Measurements from ENCODE around the gene NDUFV3. TPM values are rescaled to one million over a fixed set of nuclear protein-coding genes. Genes with fewer than 3 reads are reported as not detected.
"Not testable (repeated sequence)": the region's sequence is repeated elsewhere in the genome, so short reads cannot be mapped to it uniquely, and the experiment has no call there.

Gene NDUFV3
- total RNA-seq, 2 experiments from 2014 or later: 25.0 to 27.0 TPM

DNA sequence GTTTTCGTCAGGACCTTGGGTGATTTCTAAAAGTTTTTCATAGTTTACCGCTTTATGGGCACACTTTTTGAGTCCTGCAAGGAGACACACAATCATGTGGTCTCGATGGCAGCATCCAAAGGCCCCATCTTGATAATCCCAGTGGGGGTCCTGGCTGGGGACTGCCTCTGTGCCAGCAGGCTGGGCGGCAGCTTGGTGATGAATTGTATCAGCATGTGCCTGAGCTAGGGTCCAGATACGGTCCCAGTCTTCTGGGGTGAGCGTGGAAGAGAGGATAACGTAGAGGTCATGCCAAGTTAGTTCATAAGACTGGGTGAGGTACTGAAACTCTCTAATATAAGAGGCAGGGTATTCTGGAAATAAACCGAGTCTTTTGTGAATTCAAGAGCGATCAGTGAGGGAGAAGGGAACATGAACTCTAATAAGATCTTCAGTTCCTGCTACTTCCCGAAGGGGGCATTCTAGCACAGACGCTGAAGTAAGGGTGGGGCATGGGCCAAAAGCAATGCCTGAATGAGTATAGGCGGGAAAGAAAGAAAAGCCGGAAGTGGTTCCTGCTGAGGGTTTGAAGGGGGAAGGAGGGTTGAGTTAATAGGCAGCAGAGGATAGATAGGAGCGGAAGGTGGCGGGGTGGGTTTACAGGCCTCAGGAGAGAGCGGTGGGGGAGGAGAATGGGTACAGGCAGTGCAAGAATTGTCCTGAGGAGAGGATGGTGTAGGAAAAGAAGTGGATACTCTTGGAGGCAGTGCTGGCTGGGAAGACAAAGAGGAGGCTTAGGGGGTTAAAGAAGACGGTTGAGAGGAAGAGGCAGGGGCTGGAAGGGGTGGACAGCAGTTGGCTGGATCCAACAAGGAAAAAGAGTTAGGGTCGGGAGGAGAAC is 30.7 kb downstream of the NDUFV3 start:
- CTCF ChIA-PET: interaction anchor here (0.7 to 0.9 kb wide), 2 partner anchors 14 to 35 kb away, joined by 3 read pairs; no protein-coding TSS in a partner anchor
- POLR2A ChIA-PET: no interaction called here
- DNase-seq: peak; percentile 87
- no peaks in the 10 kb centered on the region for H3K9me3 Mint-ChIP-seq
- peak overlapping the region; percentile 68 for H3K4me3 Mint-ChIP-seq
- peaks cover 28% of the 10 kb centered on the region for H3K4me1 Mint-ChIP-seq
- H3K36me3 Mint-ChIP-seq (ENCODE audit: low read depth): peaks cover 2% of the 10 kb centered on the region
- peak overlapping the region; percentile 90 for H3K27ac Mint-ChIP-seq
- no peaks in the 10 kb centered on the region for H3K27me3 Mint-ChIP-seq

DNA sequence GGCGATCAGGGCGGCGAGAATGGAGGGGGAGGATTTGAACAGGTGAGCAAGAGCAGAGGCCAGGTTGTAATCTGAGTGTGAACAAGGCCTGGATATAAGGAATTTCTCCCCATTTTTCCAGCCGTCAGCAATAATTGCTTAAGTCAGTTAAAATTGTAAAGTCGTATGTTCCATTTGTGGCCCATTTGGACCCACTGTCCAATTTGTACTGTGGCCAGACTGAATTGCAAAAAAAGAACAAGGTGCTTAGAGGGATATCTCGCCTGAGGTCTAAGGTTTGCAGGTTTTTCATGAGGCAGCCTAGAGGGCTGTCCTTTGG is 31.3 kb downstream of the NDUFV3 start:
- peaks cover 2% of the 10 kb centered on the region for H3K36me3 Mint-ChIP-seq (ENCODE audit: low read depth)
- no peaks in the 10 kb centered on the region for H3K9me3 Mint-ChIP-seq
- POLR2A ChIA-PET: no interaction called here
- no peak for DNase-seq
- no peaks in the 10 kb centered on the region for H3K27me3 Mint-ChIP-seq
- peak overlapping the region; percentile 68 for H3K4me3 Mint-ChIP-seq
- H3K27ac Mint-ChIP-seq: peak overlapping the region; percentile 90
- CTCF ChIA-PET: no interaction called here
- H3K4me1 Mint-ChIP-seq: peaks cover 28% of the 10 kb centered on the region

DNA sequence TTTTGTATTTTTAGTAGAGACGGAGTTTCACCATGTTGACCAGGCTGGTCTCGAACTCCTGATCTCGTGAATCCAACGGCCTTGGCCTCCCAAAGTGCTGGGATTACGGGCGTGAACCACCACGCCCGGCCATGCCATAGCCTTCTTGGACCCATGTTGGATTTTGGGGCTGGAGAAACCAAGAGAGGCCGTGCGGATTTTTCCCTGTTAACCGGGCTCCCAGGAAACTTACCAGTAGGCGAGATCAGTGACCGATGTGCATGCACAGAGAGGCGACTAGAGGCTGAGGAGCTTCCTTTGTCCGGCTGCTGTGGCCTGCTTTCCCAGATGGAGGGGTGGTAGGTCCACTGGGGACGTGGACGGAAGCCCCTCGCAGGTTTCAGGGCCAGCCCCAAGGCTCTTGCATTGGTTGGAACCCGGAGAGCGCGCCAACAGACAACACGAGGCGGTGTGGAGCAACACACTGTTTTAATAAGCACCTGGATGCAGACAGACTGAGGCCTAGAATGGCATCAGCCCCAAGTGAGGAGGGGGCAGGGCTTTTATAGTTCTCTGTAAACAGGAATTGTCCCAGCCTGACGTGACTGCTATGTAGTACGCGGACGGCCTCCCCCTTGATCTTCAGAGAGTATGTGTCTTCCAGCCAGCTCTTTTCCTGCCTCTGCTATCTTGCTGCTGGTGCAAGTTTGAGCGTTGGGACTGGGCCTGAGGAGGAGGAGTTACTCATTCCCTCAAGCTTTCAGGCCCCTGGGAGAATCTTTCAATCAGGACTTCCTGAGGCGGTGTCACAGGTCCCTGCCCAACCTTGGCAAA is 32.2 kb downstream of the NDUFV3 start, which contains the start of gene ERVH48-1:
Gene ERVH48-1, minus strand, starts transcription at position 517 of the 813 bp plus-strand sequence. CDS start 6,624 bp downstream, outside the sequence.
- Mint-ChIP-seq H3K9me3 (no peaks in the 10 kb centered on the region), H3K4me3 (peak within 1 kb of the TSS; percentile 68), H3K4me1 (peaks cover 28% of the 10 kb centered on the region), H3K27me3 (no peaks in the 10 kb centered on the region), H3K36me3 (ENCODE audit: low read depth) (peaks cover 2% of the 10 kb centered on the region), H3K27ac (peak within 1 kb of the TSS; percentile 90)
- ChIA-PET CTCF (no interaction called here), POLR2A (no interaction called here)
- peak; percentile 51 for DNase-seq

DNA sequence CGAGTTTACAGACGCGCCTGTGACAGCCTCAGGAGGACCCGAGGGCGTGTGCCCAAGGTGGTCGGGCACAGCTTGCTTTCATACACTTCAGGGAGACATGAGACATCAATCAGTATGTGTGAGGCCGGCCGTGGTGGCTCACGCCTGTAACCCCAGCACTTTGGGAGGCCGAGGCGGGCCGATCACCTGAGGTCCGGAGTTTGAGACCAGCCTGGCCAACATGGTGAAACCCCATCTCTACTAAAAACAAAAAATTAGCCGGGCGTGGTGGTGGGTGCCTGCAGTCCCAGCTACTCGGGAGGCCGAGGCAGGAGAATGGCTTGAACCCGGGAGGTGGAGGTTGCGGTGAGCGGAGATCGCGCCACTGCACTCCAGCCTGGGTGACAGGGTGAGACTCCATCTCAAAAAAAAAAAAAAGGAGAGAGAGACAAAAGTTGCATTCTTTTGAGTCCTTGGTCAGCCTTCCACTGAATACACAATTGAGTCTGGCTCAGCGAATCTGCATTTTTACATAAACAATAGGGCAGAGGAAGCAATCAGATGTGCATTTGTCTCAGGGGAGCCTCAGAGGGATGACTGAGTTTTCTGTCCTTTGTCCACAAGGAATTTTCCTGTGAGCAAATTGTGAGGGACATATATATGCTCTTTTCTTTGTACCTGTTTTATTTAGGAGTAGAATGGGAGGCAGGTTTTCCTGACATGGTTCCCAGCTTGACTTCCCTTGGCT is 34.5 kb downstream of the NDUFV3 start:
- H3K4me3 Mint-ChIP-seq; POLR2A ChIA-PET; H3K27me3 Mint-ChIP-seq; CTCF ChIA-PET; H3K36me3 Mint-ChIP-seq (ENCODE audit: low read depth); H3K9me3 Mint-ChIP-seq; DNase-seq; H3K27ac Mint-ChIP-seq: not testable (repeated sequence)
- peaks cover 29% of the 10 kb centered on the region for H3K4me1 Mint-ChIP-seq

DNA sequence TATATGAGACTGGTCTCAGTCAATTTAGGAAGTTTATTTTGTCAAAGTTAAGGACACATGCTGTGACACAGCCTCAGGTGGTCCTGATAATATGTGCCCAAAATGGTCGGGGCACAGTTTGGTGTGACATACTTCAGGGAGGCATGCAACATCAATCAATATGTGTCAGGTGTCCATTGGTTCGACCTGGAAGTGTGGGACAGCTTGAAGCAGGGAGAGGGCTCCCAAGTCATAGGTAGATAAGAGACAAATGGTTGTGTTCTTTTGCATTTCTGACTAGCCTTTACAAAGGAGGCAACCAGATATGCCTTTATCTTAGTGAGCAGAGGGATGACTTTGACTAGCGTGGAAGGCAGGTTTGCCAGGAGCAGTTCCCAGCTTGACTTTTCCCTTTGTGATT is 36.9 kb downstream of the NDUFV3 start:
- Mint-ChIP-seq H3K9me3 (no peaks in the 10 kb centered on the region), H3K27ac (no peak overlapping the region), H3K4me3 (no peak overlapping the region), H3K4me1 (peaks cover 13% of the 10 kb centered on the region), H3K36me3 (ENCODE audit: low read depth) (no peaks in the 10 kb centered on the region), H3K27me3 (no peaks in the 10 kb centered on the region)
- ChIA-PET POLR2A (no interaction called here), CTCF (no interaction called here)
- DNase-seq: no peak

DNA sequence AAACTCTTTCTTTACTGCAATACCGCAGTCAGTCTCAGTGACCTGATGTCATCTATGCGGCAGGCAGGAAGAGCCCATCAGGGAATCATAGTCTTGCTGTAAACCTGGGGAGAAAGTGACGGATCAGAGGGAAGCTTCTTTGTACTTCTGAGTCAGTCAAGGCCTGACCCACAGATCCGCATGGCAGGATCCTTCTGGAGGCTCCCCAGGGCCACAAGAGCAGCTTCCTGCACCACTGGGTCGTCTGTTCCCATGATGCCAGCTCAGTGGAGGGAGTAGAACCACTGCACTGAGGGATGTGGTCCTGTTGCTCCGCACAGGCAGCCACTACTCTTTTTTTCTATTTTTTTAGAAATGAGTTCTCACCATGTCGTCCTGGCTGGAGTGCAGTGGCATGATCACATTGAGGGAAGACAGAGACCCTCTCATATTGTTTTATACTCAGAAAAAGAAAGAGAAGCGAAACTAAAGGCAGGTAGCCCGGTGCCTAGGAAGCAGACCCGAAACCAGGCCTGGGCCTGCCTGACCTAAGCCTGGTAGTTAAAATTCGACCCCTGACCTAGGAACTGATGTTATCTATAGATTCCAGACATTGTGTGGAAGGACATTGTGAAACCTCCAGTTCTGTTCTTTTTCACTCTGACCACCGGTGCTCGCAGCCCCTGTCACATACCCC is 38.6 kb downstream of the NDUFV3 start:
- Mint-ChIP-seq H3K27ac (no peak overlapping the region), H3K4me3 (no peak overlapping the region), H3K36me3 (ENCODE audit: low read depth) (no peaks in the 10 kb centered on the region), H3K27me3 (no peaks in the 10 kb centered on the region), H3K4me1 (peaks cover 4% of the 10 kb centered on the region), H3K9me3 (no peaks in the 10 kb centered on the region)
- no peak for DNase-seq
- ChIA-PET CTCF (interaction anchor here (1.3 kb wide), 1 partner anchor 11 kb away, joined by 3 read pairs; no protein-coding TSS in a partner anchor), POLR2A (no interaction called here)

DNA sequence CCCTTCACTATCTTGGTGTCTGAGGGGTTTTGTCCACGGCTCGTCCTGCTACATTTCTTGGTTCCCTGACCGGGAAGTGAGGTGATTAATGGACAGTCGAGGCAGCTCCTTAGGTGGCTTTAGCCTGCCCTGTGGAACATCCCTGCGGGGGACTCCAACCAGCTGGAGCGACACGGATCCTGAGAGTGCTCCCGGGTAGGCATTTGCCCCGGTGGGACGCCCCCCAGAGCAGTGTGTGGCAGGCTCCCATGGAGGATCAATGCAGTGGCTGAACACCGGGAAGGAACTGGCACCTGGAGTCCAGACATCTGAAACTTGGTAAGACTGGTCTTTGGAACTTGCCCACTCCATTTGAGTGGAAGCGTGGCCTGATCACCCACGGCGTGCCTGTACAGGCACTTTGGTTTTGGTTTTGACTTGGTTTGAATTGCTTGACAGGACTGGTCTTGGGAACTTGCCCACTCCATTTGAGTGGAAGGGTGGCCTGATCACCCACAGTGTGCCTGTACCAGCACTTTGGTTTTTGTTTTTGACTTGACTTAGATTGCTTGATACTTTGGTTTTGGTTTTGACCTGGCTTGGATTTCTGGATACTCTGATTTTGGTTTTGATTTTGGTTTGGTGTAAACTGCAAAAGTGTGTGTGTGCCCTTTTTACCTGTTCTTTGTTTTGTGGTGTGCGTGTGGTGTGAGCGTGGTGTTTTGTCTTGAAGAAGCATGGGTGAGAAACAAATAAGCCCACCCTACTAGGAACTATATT is 39.4 kb downstream of the NDUFV3 start:
- H3K36me3 Mint-ChIP-seq (ENCODE audit: low read depth); POLR2A ChIA-PET; H3K4me1 Mint-ChIP-seq; H3K27me3 Mint-ChIP-seq; DNase-seq; H3K4me3 Mint-ChIP-seq; H3K9me3 Mint-ChIP-seq: not testable (repeated sequence)
- CTCF ChIA-PET: interaction anchor here (1.3 kb wide), 1 partner anchor 12 kb away, joined by 3 read pairs; no protein-coding TSS in a partner anchor
- peak overlapping the region; percentile 25 for H3K27ac Mint-ChIP-seq

DNA sequence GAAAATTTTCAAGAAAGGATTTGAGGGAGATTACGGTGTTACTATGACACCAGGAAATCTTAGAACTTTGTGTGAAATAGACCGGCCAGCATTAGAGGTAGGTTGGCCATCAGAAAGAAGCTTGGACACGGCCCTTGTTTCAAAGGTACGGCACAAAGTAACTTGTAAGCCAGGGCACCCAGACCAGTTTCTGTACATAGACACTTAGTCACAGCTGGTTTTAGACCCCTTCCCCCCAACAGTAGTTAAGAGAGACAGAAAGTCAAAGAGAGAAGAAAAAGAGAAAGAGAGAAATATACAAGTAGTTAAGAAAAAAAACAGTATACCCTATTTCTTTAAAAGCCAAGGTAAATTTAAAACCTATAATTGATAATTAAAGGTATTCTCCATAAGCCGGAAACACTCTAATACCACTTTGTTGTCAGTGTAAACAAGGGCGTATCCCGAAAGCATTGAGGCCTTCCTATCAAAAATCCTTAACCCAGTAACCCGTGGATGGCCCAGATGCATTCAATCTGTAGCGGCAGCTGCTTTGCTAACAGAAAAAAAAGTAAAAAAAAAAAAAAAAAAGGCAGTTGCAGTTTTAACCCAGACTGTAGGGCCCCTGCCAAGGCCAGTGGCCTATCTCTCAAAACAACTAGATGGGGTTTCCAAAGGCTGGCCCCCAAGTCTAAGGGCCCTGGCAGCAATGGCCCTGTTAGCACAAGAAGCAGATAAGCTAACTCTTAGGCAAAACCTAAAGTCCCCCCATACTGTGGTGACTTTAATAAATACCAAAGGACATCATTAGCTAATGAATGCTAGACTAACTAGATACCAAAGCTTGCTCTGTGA is 40.2 kb downstream of the NDUFV3 start:
- H3K4me1 Mint-ChIP-seq; H3K36me3 Mint-ChIP-seq (ENCODE audit: low read depth); CTCF ChIA-PET; POLR2A ChIA-PET; H3K27me3 Mint-ChIP-seq; DNase-seq; H3K4me3 Mint-ChIP-seq; H3K9me3 Mint-ChIP-seq: not testable (repeated sequence)
- peak overlapping the region; percentile 25 for H3K27ac Mint-ChIP-seq

DNA sequence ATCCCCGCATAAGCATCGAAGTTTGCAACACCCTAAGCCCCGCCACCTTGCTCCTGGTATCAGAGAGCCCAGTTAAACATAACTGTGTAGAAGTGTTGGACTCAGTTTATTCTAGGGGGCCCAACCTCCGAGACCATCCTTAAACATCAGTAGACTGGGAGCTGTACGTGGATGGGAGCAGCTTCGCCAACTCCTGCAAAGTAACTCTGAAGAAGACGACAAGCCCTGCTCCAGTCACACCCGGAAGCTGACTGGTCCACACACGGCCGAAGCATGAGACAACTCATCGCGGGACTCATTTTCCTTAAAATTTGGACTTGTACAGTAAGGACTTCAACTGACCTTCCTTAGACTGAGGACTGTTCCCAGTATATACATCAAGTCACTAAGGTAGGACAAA is 40.9 kb downstream of the NDUFV3 start:
- H3K9me3 Mint-ChIP-seq; H3K4me3 Mint-ChIP-seq; POLR2A ChIA-PET; H3K36me3 Mint-ChIP-seq (ENCODE audit: low read depth); H3K27ac Mint-ChIP-seq; H3K4me1 Mint-ChIP-seq; CTCF ChIA-PET; DNase-seq; H3K27me3 Mint-ChIP-seq: not testable (repeated sequence)

DNA sequence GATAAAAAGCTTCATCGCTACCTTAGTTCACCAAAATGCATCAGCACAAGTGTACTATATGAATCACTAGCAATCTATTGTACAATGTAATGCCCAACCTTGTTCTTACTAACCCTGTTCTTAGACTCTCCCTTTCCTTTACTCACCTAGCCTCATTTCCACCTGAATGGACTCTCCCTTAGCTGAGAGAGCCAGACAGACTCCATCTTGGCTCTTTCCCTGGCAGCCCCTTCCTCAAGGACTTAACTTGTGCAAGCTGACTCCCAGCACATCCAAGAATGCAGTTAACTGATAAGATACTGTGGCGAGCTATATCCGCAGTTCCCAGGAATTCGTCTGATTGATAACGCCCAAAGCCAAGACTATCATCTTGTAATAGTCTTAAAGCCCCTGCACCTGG is 43.3 kb downstream of the NDUFV3 start:
- CTCF ChIA-PET; H3K27me3 Mint-ChIP-seq; H3K9me3 Mint-ChIP-seq; POLR2A ChIA-PET; H3K36me3 Mint-ChIP-seq (ENCODE audit: low read depth); DNase-seq; H3K27ac Mint-ChIP-seq; H3K4me1 Mint-ChIP-seq; H3K4me3 Mint-ChIP-seq: not testable (repeated sequence)

DNA sequence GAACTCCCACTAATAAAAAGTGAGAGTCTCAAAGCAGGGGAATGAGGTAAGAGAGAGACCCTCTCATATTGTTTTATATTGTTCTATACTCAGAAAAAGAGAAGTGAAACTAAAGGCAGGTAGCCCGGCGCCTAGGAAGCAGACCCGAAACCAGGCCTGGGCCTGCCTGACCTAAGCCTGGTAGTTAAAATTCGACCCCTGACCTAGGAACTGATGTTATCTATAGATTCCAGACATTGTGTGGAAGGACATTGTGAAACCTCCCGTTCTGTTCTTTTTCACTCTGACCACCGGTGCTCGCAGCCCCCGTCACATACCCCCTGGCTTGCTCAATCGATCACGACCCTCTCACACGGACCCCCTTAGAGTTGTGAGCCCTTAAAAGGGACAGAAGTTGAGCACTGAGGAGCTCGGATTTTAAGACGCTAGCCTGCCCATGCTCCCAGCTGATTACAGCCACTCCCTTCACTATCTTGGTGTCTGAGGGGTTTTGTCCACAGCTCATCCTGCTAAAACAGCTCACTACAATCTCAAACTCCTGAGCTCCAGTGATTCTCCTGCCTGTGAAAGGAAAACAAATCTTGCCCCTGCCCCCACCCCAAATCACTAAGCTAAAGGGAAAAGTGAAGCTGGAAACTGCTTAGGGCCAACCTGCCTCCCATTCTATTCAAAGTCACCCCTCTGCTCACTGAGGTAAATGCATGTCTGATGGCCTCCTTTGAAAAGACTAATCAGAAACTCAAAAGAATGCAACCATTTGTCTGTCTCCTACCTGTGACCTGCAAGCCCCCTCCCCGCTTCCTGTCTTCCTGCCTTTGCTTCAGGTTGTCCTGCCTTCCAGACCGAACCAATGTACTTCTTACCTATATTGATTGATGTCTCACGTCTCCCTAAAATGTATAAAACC is 44.2 kb downstream of the NDUFV3 start:
- POLR2A ChIA-PET: not testable (repeated sequence)

More for the DNA sequence above, 44.2 kb downstream of the NDUFV3 start:
- not testable (repeated sequence) for H3K27me3 Mint-ChIP-seq; H3K36me3 Mint-ChIP-seq (ENCODE audit: low read depth); H3K4me1 Mint-ChIP-seq; H3K9me3 Mint-ChIP-seq; DNase-seq; H3K27ac Mint-ChIP-seq; H3K4me3 Mint-ChIP-seq
- CTCF ChIA-PET: interaction anchor here (1.0 kb wide), 1 partner anchor 14 kb away, joined by 3 read pairs; no protein-coding TSS in a partner anchor

Measured in activated CD4-positive, alpha-beta T cell treated with anti-CD3 and anti-CD28 coated beads, Interleukin-2, amount 10 ng/mL, durations not matched to agents 7 days and 5 days (primary cell).